HepG2 (cell line): ENCODE data around the gene MLXIPL. TPM values are rescaled to one million over a fixed set of nuclear protein-coding genes. Genes with fewer than 3 reads are reported as not detected.
"Not testable (repeated sequence)": the region's sequence is repeated elsewhere in the genome, so short reads cannot be mapped to it uniquely, and the experiment has no call there.

Experiments
- ATAC-seq: fragments of 200-7000 bp; cut with Tn5 transposase; 3 replicates; pipeline ENCODE4 v1.9.1; 2020; ENCODE audit warnings: mild to moderate bottlenecking, moderate library complexity
- BruUV-seq: library from RNA; stranded (reverse); fragments of 400-500 nt; replicated peaks from 2 replicates; lab custom pipeline; 2021; lab: Mats Ljungman, UMichigan
- CTCF ChIA-PET: fragments of 300-600 bp; formaldehyde crosslinking; extraction: SDS; loops from one replicate; lab custom pipeline; 2021; ENCODE audit warnings: low total read pairs, inconsistent platforms, low intra/inter-chr PET ratio; lab: Yijun Ruan, JAX
- POLR2A ChIA-PET: fragments of 350-600 bp; sonication (Branson Sonifier 250); formaldehyde crosslinking; loops from one replicate; lab custom pipeline; 2020; ENCODE audit warnings: antibody characterized with exemption, inconsistent platforms; lab: Yijun Ruan, JAX
- DNase-seq: peaks from one replicate; pipeline ENCODE4 v3.0.0-alpha.2; 2015; ENCODE audit warnings: low spot score
- FAIRE-seq: peaks from 3 replicates; lab custom pipeline; 2011; peaks lifted over from hg19 to GRCh38; lab: Jason Lieb, UNC
- H2AFZ ChIP-seq: one replicate; pipeline ENCODE4 v1.6.1; 2011; ENCODE audit warnings: low read length, inconsistent platforms
- H3K27ac ChIP-seq: fragments of 300-600 bp; 3 replicates; pipeline ENCODE4 v1.8.0; 2011; ENCODE audit warnings: mixed run types, mild to moderate bottlenecking, mixed read lengths, low read length, inconsistent platforms; ENCODE audit not compliant: insufficient read depth; ENCODE audit errors: extremely low read length
- H3K27me3 ChIP-seq, 2 experiments: fragments of 200-600 bp in 1 of 2; 2 replicates in 1 of 2; 3 replicates in 1 of 2; pipeline versions ENCODE4 v1.6.0 to v1.8.0; 2011; ENCODE audit warnings: low read length in 2 of 2, mild to moderate bottlenecking in 2 of 2, moderate library complexity in 2 of 2, inconsistent platforms in 1 of 2; ENCODE audit not compliant: insufficient read depth in 2 of 2, control insufficient read depth in 1 of 2
- H3K36me3 ChIP-seq, 2 experiments: fragments of 200-600 bp in 1 of 2; replicated peaks in 1 of 2; 2 replicates in 1 of 2; 3 replicates in 1 of 2; pipeline versions ENCODE4 v1.5.1 to v1.8.0; 2011; ENCODE audit warnings: low read length in 2 of 2, inconsistent platforms in 1 of 2; ENCODE audit not compliant: insufficient read depth in 2 of 2, control insufficient read depth in 1 of 2
- H3K4me1 ChIP-seq: 2 replicates; pipeline ENCODE4 v1.5.1; 2012; ENCODE audit warnings: low read length, inconsistent platforms; ENCODE audit not compliant: insufficient read depth
- H3K4me2 ChIP-seq: 2 replicates; pipeline ENCODE4 v1.6.0; 2011; ENCODE audit warnings: low read depth, low read length, inconsistent platforms
- H3K4me3 ChIP-seq, 3 experiments: fragments of 200-600 bp in 1 of 3; sonication (generic), shearing (Covaris generic) in 1 of 3; replicated peaks in 1 of 3; 2 replicates each; pipeline ENCODE4 v1.5.1; 2011 to 2016; ENCODE audit warnings: low read length in 3 of 3, inconsistent platforms in 2 of 3, low read depth in 2 of 3, mild to moderate bottlenecking in 2 of 3, control low read depth in 1 of 3, mixed read lengths in 1 of 3; ENCODE audit not compliant: insufficient read depth in 1 of 3
- H3K79me2 ChIP-seq: one replicate; pipeline ENCODE4 v1.6.1; 2011; ENCODE audit warnings: low read length, inconsistent platforms; ENCODE audit not compliant: insufficient read depth
- H3K9ac ChIP-seq: 2 replicates; pipeline ENCODE4 v1.6.0; 2011; ENCODE audit warnings: mild to moderate bottlenecking, low read depth, low read length, inconsistent platforms; ENCODE audit not compliant: insufficient read depth
- H3K9me3 ChIP-seq: 2 replicates; pipeline ENCODE4 v1.5.1; 2012; ENCODE audit warnings: mild to moderate bottlenecking, low read length
- H4K20me1 ChIP-seq: 2 replicates; pipeline ENCODE4 v1.6.0; 2011; ENCODE audit warnings: inconsistent platforms, mild to moderate bottlenecking, low read length, moderate library complexity; ENCODE audit not compliant: insufficient read depth
- CCDC6 ChIP-seq: sonication (generic); formaldehyde crosslinking; IDR thresholded peaks from 2 replicates; pipeline ENCODE4 v1.8.1; 2022; ENCODE audit warnings: mild to moderate bottlenecking, missing genetic modification reagents, moderate library complexity
- POLR2A ChIP-seq, 2 experiments: IDR thresholded peaks; 2 replicates each; pipeline ENCODE4 v1.6.1; 2011; ENCODE audit warnings: low read depth in 2 of 2, low read length in 2 of 2, mild to moderate bottlenecking in 1 of 2, moderate library complexity in 1 of 2; ENCODE audit not compliant: insufficient read depth in 1 of 2
- RBFOX2 ChIP-seq: fragments of 200-400 bp; formaldehyde crosslinking; IDR thresholded peaks from 2 replicates; pipeline ENCODE4 v1.6.1; 2017; ENCODE audit warnings: low read depth, mild to moderate bottlenecking, low read length
- RBM22 ChIP-seq: fragments of 200-400 bp; formaldehyde crosslinking; optimal IDR thresholded peaks from 2 replicates; pipeline ENCODE3; 2017; ENCODE audit warnings: mild to moderate bottlenecking, low read length, moderate library complexity
- SMARCE1 ChIP-seq: fragments of 450-650 bp; IDR thresholded peaks from 2 replicates; pipeline ENCODE4 v1.6.1; 2017; ENCODE audit warnings: borderline replicate concordance
- SNAPC4 ChIP-seq: sonication (generic); formaldehyde crosslinking; IDR thresholded peaks from 2 replicates; pipeline ENCODE4 v1.4.0; 2020; ENCODE audit warnings: mild to moderate bottlenecking, missing genetic modification reagents
- TAF1 ChIP-seq: sonication (generic); formaldehyde crosslinking; IDR thresholded peaks from 2 replicates; pipeline ENCODE4 v1.4.0; 2020; ENCODE audit warnings: missing genetic modification reagents
- ZBTB33 ChIP-seq: sonication (generic); formaldehyde crosslinking; IDR thresholded peaks from 2 replicates; pipeline ENCODE4 v1.4.0; 2020; ENCODE audit warnings: missing genetic modification reagents
- ZNF121 ChIP-seq: sonication (generic); formaldehyde crosslinking; IDR thresholded peaks from 2 replicates; pipeline ENCODE4 v1.5.0; 2020; ENCODE audit warnings: mild to moderate bottlenecking, missing genetic modification reagents
- ZNF652 ChIP-seq: IDR thresholded peaks from 2 replicates; pipeline ENCODE4 v1.6.1; 2016; ENCODE audit warnings: low read depth, borderline replicate concordance
- ZNF770 ChIP-seq: sonication (generic); formaldehyde crosslinking; IDR thresholded peaks from 2 replicates; pipeline ENCODE4 v1.5.0; 2020; ENCODE audit warnings: mild to moderate bottlenecking, missing genetic modification reagents
- WGBS: methylation state at CpG from one replicate; pipeline ENCODE4 v1.1.6; 2017; ENCODE audit warnings: low lambda C conversion rate; 5-methylcytosine and 5-hydroxymethylcytosine counted together
- in situ Hi-C: cut with HindIII; loops from 2 replicates; pipeline ENCODE4 v1.10.0; 2017; ENCODE audit warnings: low pct_unique_long_range_greater_than_20kb; ENCODE audit not compliant: extremely low pct_ligation_motif_present
- intact Hi-C: fragments of 100-400 bp; cut with micrococcal nuclease; formaldehyde crosslinking; loops from one replicate; pipeline ENCODE4 v1.10.0; 2022; ENCODE audit not compliant: unreplicated experiment
- polyA plus RNA-seq, 8 experiments: library from polyadenylated mRNA; depleted of rRNA in 3 of 8; stranded (reverse) in 7 of 8; unstranded in 1 of 8; fragments of >200 nt; fragmentation: Illumina TruSeq in 4 of 8; extraction: Trizol in 4 of 8; gene quantifications; 2 replicates each; pipeline versions ENCODE4 v1.2.1 to v1.2.3, GENCODE V29; 2011 to 2016; ENCODE audit warnings: low read depth in 4 of 8, missing spikeins in 1 of 8, mixed read lengths in 1 of 8; ENCODE audit not compliant: insufficient read depth in 1 of 8
- total RNA-seq, 5 experiments: library from RNA; depleted of rRNA; stranded (reverse); fragments of >200 nt; fragmentation: Illumina TruSeq; extraction: Trizol; gene quantifications; 2 replicates each; pipeline ENCODE4 v1.2.3, GENCODE V29; 2016; ENCODE audit warnings: low read depth in 1 of 5

Gene MLXIPL
- total and polyA plus RNA-seq, 2 of the 13 experiments (the other 11 are each of a cell fraction or from before 2014, with no cell fraction given): 51.6 to 60.1 TPM

- TF ChIP-seq SNAPC4 (CRISPR knock-in tag) (no peak), RBFOX2 (0 out of 2 replicates have a peak, but pooled peaks have one; percentile 9), CCDC6 (CRISPR knock-in tag) (0 out of 2 replicates have a peak, but pooled peaks have one; percentile 31), TAF1 (CRISPR knock-in tag) (no peak), POLR2A (IDR thresholded peaks at IDR 0.05; ENCODE audit: insufficient read depth in 1 of 2, low read depth in 2 of 2, low read length in 2 of 2) (peak in 1 of 2 experiments; percentile 53; a peak in 1 of 4 replicates), SMARCE1 (no peak), ZNF652 (CRISPR knock-in tag) (no peak)
Observed at GRCh38 chr7:73618538-73618937, 5.8 kb downstream of the MLXIPL start (continued).

- H3K9me3 ChIP-seq, in situ Hi-C loops, H3K4me2 ChIP-seq, CTCF ChIA-PET, DNase-seq, ATAC-seq, H3K4me3 ChIP-seq, intact Hi-C loops, H2AFZ ChIP-seq, BruUV-seq, FAIRE-seq, H3K9ac ChIP-seq, H3K27me3 ChIP-seq: not testable (repeated sequence)
- Histone ChIP-seq H3K79me2 (peaks cover 33% of the 10 kb centered on the region), H3K4me1 (peaks cover 100% of the 10 kb centered on the region), H3K36me3 (peaks cover 14 to 39% of the 10 kb centered on the region in 2 experiments), H3K27ac (peak overlapping the region; percentile 26), H4K20me1 (peaks cover 61% of the 10 kb centered on the region)
- TF ChIP-seq ZBTB33 (CRISPR knock-in tag) (peak; percentile 75), ZNF770 (CRISPR knock-in tag) (peak; percentile 27; the same call in 1 of the 2 replicates), ZNF121 (CRISPR knock-in tag) (peak; percentile 94), RBM22 (peak; percentile 43)
- 97% methylated on average over 9 of the region's 9 CpGs for WGBS
- POLR2A ChIA-PET: interaction anchor here (13.2 kb wide), 1 partner anchor 12 kb away, joined by 416 read pairs; no protein-coding TSS in a partner anchor
Observed at GRCh38 chr7:73617520-73617919, 6.8 kb downstream of the MLXIPL start.
